MG63 (cell line): ENCODE measurements around the gene C20orf141. TPM values are rescaled to one million over a fixed set of nuclear protein-coding genes. Genes with fewer than 3 reads are reported as not detected.

Experiments
- DNase-seq: peaks from one replicate; pipeline ENCODE4 v3.0.0-alpha.2; 2020
- H3K27me3 ChIP-seq: fragments of 250-450 bp; sonication (Bioruptor Pico); 2 replicates; pipeline ENCODE4 v1.5.1; 2020; ENCODE audit warnings: mild to moderate bottlenecking, moderate library complexity
- H3K36me3 ChIP-seq: fragments of 250-450 bp; sonication (Bioruptor Pico); 2 replicates; pipeline ENCODE4 v1.5.1; 2020; ENCODE audit warnings: mild to moderate bottlenecking, moderate library complexity
- H3K4me3 ChIP-seq: fragments of 250-450 bp; sonication (Bioruptor Pico); 2 replicates; pipeline ENCODE4 v1.5.1; 2020; ENCODE audit warnings: mild to moderate bottlenecking, moderate library complexity
- H3K9me3 ChIP-seq: fragments of 250-450 bp; sonication (Bioruptor Pico); 2 replicates; pipeline ENCODE4 v1.5.1; 2020; ENCODE audit warnings: mild to moderate bottlenecking, moderate library complexity
- total RNA-seq: library from RNA; depleted of rRNA; stranded (reverse); fragments of >200 nt; shearing (Covaris generic); gene quantifications from 2 replicates; pipeline ENCODE4 v1.2.3, GENCODE V29; 2014; ENCODE audit warnings: low replicate concordance; rRNA removed

The C20orf141 gene
- total RNA-seq, 1 experiment from 2014 or later = not detected

DNA sequence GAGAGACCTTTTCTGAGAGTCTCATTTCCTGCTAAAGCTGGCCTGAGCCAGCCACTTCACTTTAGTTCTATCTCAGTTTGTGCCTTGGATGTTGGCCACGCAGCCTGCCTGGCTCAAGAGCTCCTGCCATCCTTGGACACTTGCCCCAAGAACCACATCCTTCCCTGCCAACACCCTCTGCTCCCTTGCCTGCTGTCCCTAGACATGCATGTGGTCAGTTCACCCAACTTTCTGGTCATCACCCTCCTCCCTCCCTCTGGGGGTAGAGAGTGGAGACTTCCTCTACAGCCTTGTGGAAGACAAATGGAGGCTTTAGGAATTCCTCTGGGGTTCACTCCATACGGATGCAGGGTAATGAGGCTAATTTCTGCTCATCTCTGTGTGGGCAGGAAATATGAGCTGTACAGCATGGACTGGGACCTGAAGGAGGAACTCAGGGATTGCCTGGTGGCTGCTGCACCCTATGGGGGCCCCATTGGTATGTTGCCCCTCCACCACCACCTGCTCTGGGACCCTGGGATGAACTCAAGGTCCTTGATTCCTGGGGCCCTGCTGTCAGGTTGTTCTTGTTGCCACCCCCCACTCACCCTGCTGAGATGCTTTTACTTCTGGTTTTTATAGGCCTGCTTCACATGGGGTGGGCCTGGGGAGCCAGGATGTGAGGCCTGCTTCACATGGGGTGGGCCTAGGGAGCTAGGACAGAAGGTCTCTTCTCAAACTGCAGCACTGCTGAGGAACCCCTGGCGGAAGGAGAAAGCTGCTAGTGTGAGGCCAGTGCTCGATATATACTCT lies 44.7 kb downstream of the C20orf141 start:
- DNase-seq = peak; percentile 87
- Histone ChIP-seq H3K9me3 (no peaks in the 10 kb centered on the region), H3K27me3 (no peaks in the 10 kb centered on the region), H3K4me3 (no peak overlapping the region), H3K36me3 (no peaks in the 10 kb centered on the region)

DNA sequence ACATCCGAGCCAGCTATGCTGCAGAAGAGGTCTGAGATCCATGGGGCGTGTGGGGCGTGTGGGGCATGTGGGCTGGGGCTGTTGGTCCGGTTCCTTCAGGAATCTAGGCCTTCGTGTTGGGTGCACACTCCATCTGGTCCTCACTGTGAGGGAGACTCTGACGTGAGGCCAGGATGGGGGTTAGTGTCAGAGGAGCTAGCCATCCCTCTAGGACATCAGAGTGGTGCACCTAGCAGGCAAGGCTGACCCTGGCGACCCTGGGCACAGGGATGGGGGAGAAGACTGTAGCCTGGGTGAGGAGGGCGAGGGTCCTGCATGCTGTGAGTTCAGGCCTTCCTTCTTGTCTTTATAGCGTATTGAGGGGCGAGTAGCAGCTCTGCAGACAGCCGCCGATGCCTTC lies 49.8 kb downstream of the C20orf141 start:
- DNase-seq = no peak
- Histone ChIP-seq H3K9me3 (no peaks in the 10 kb centered on the region), H3K27me3 (no peaks in the 10 kb centered on the region), H3K36me3 (no peaks in the 10 kb centered on the region; the same call in 1 of the 2 replicates), H3K4me3 (no peak overlapping the region)

GRCh38 chr20:2865101-2865500 lies 50.3 kb downstream of the C20orf141 start:
- H3K36me3 ChIP-seq = no peaks in the 10 kb centered on the region; the same call in 1 of the 2 replicates
- no peak for DNase-seq

More at GRCh38 chr20:2865101-2865500, 50.3 kb downstream of the C20orf141 start:
- Histone ChIP-seq H3K4me3 (no peak overlapping the region), H3K9me3 (no peaks in the 10 kb centered on the region), H3K27me3 (no peaks in the 10 kb centered on the region)

Other genes starting within 250 kb of the C20orf141 start
- gene NOP56, start 162.4 kb upstream of the C20orf141 start, total RNA-seq = 284 and 313 TPM in 2 replicates
- gene IDH3B, start 150.8 kb upstream of the C20orf141 start, total RNA-seq = 122 and 141 TPM in 2 replicates
- gene EBF4, start 122.2 kb upstream of the C20orf141 start, total RNA-seq = not detected in 2 replicates
- 1.2 TPM in 1 of 2 replicates, not detected in the other for gene CPXM1, start 14.4 kb upstream of the C20orf141 start, total RNA-seq
- not detected in 2 replicates for gene TMEM239, start 1.4 kb downstream of the C20orf141 start, total RNA-seq
- 4.7 and 7.9 TPM in 2 replicates for gene PCED1A, start 25.7 kb downstream of the C20orf141 start, total RNA-seq
- gene VPS16, start 25.8 kb downstream of the C20orf141 start, total RNA-seq = 18.5 and 21.2 TPM in 2 replicates
- gene PTPRA, start 58.5 kb downstream of the C20orf141 start, total RNA-seq = 8.8 and 13.3 TPM in 2 replicates
- not detected in 2 replicates for gene GNRH2, start 228.6 kb downstream of the C20orf141 start, total RNA-seq
- 44.1 and 63.8 TPM in 2 replicates for gene MRPS26, start 231.1 kb downstream of the C20orf141 start, total RNA-seq